IMR-90 (cell line): Measurements from ENCODE around the gene LEKR1. TPM values are rescaled to one million over a fixed set of nuclear protein-coding genes. Genes with fewer than 3 reads are reported as not detected.

Source experiments
- ATAC-seq: fragments of 200-7000 bp; cut with Tn5 transposase; 2 replicates; pipeline ENCODE4 v1.9.1; 2020; ENCODE audit warnings: low read depth, mild to moderate bottlenecking, moderate library complexity
- BruUV-seq: library from RNA; stranded (reverse); fragments of 400-500 nt; replicated peaks from 2 replicates; lab custom pipeline; 2021; lab: Mats Ljungman, UMichigan
- CTCF ChIA-PET: fragments of 300-600 bp; formaldehyde crosslinking; extraction: SDS; loops from one replicate; lab custom pipeline; 2021; ENCODE audit warnings: antibody characterized with exemption; lab: Yijun Ruan, JAX
- POLR2A ChIA-PET: fragments of 300-600 bp; sonication (Branson Sonifier 250); formaldehyde crosslinking; loops from one replicate; lab custom pipeline; 2022; ENCODE audit warnings: antibody characterized with exemption; ENCODE audit not compliant: unreplicated experiment; lab: Charles Lee
- DNase-seq: peaks from one replicate; pipeline ENCODE4 v3.0.0; 2013
- H2AFZ ChIP-seq: replicated peaks from 2 replicates; pipeline ENCODE3; 2013; ENCODE audit warnings: low read length, mild to moderate bottlenecking; ENCODE audit not compliant: poor library complexity
- H2AK5ac ChIP-seq: 2 replicates; pipeline ENCODE4 v1.6.1; 2013; ENCODE audit warnings: low read depth, low read length, inconsistent platforms
- H2AK9ac ChIP-seq: replicated peaks from 2 replicates; pipeline ENCODE3; 2013; ENCODE audit warnings: mild to moderate bottlenecking, low read depth, low read length, moderate library complexity; ENCODE audit not compliant: poor library complexity
- H2BK120ac ChIP-seq: 2 replicates; pipeline ENCODE4 v1.6.1; 2013; ENCODE audit warnings: low read depth, low read length, inconsistent platforms
- H2BK15ac ChIP-seq: 3 replicates; pipeline ENCODE4 v1.6.1; 2013; ENCODE audit warnings: low read depth, low read length, inconsistent platforms
- H2BK20ac ChIP-seq: 2 replicates; pipeline ENCODE4 v1.6.1; 2013; ENCODE audit warnings: low read depth, mild to moderate bottlenecking, inconsistent platforms, low read length, moderate library complexity
- H2BK5ac ChIP-seq: 2 replicates; pipeline ENCODE4 v1.6.1; 2013; ENCODE audit warnings: mild to moderate bottlenecking, low read depth, low read length, inconsistent platforms; ENCODE audit not compliant: poor library complexity, severe bottlenecking
- H3K14ac ChIP-seq: replicated peaks from 2 replicates; pipeline ENCODE4 v1.6.1; 2013; ENCODE audit warnings: low read depth, low read length, inconsistent platforms
- H3K18ac ChIP-seq: 2 replicates; pipeline ENCODE4 v1.6.1; 2013; ENCODE audit warnings: low read depth, low read length, control low read depth
- H3K23ac ChIP-seq: 2 replicates; pipeline ENCODE4 v1.6.1; 2013; ENCODE audit warnings: low read depth, low read length, inconsistent platforms
- H3K27ac ChIP-seq: 2 replicates; pipeline ENCODE4 v1.5.1; 2013; ENCODE audit warnings: mild to moderate bottlenecking, control low read depth, low read length; ENCODE audit not compliant: insufficient read depth
- H3K27me3 ChIP-seq: 2 replicates; pipeline ENCODE4 v1.6.1; 2013; ENCODE audit warnings: low read length; ENCODE audit not compliant: control insufficient read depth, insufficient read depth
- H3K36me3 ChIP-seq: 2 replicates; pipeline ENCODE4 v1.6.1; 2013; ENCODE audit warnings: low read length, mixed read lengths; ENCODE audit not compliant: control insufficient read depth, insufficient read depth
- H3K4ac ChIP-seq: 2 replicates; pipeline ENCODE4 v1.6.1; 2013; ENCODE audit warnings: low read depth, low read length, inconsistent platforms
- H3K4me1 ChIP-seq: 2 replicates; pipeline ENCODE4 v1.6.1; 2013; ENCODE audit warnings: low read length, mixed read lengths; ENCODE audit not compliant: control insufficient read depth, insufficient read depth
- H3K4me2 ChIP-seq: 2 replicates; pipeline ENCODE4 v1.6.1; 2013; ENCODE audit warnings: low read depth, mild to moderate bottlenecking, control low read depth, low read length, moderate library complexity
- H3K4me3 ChIP-seq: 2 replicates; pipeline ENCODE4 v1.5.1; 2013; ENCODE audit warnings: low read depth, mild to moderate bottlenecking, control low read depth, low read length, moderate library complexity; ENCODE audit not compliant: insufficient read depth
- H3K56ac ChIP-seq: 2 replicates; pipeline ENCODE4 v1.6.1; 2013; ENCODE audit warnings: low read length, inconsistent platforms; ENCODE audit not compliant: insufficient read depth; ENCODE audit errors: extremely low read depth
- H3K79me1 ChIP-seq, 2 experiments: 2 replicates each; pipeline ENCODE4 v1.6.1; 2013; ENCODE audit warnings: low read length in 2 of 2, inconsistent platforms in 1 of 2, low read depth in 1 of 2
- H3K9ac ChIP-seq: 2 replicates; pipeline ENCODE4 v1.6.1; 2013; ENCODE audit warnings: low read depth, low read length, control low read depth
- H3K9me1 ChIP-seq: 2 replicates; pipeline ENCODE4 v1.6.1; 2013; ENCODE audit warnings: low read length, inconsistent platforms; ENCODE audit not compliant: insufficient read depth
- H3K9me3 ChIP-seq: 2 replicates; pipeline ENCODE4 v1.6.1; 2013; ENCODE audit warnings: low read length; ENCODE audit not compliant: control insufficient read depth, insufficient read depth
- H4K20me1 ChIP-seq: 2 replicates; pipeline ENCODE4 v1.6.1; 2013; ENCODE audit warnings: low read length, inconsistent platforms; ENCODE audit not compliant: insufficient read depth
- H4K5ac ChIP-seq: 2 replicates; pipeline ENCODE4 v1.6.1; 2013; ENCODE audit warnings: mild to moderate bottlenecking, low read depth, low read length, control low read depth
- H4K8ac ChIP-seq, 2 experiments: 2 replicates each; pipeline ENCODE4 v1.6.1; 2013; ENCODE audit warnings: low read depth in 2 of 2, low read length in 2 of 2, control low read depth in 1 of 2, inconsistent platforms in 1 of 2
- H4K91ac ChIP-seq: 2 replicates; pipeline ENCODE4 v1.6.1; 2013; ENCODE audit warnings: low read depth, low read length, inconsistent platforms; ENCODE audit not compliant: insufficient read depth
- CEBPB ChIP-seq: IDR thresholded peaks from 2 replicates; pipeline ENCODE4 v1.6.1; 2012; ENCODE audit warnings: low read depth, low read length, improper control_type of control experiment
- CHD1 ChIP-seq: IDR thresholded peaks from 2 replicates; pipeline ENCODE4 v1.6.1; 2012; ENCODE audit warnings: low read depth, low read length, improper control_type of control experiment
- ELK1 ChIP-seq: fragments of 150-350 bp; IDR thresholded peaks from 2 replicates; pipeline ENCODE4 v1.6.1; 2016; ENCODE audit warnings: low read depth, mild to moderate bottlenecking, low read length, moderate library complexity, borderline replicate concordance
- FOS ChIP-seq: fragments of 150-350 bp; IDR thresholded peaks from 2 replicates; pipeline ENCODE4 v1.6.1; 2016; ENCODE audit warnings: low read depth, low read length
- MAFK ChIP-seq: IDR thresholded peaks from 2 replicates; pipeline ENCODE4 v1.6.1; 2012; ENCODE audit warnings: low read depth, low read length, improper control_type of control experiment
- MAZ ChIP-seq: IDR thresholded peaks from 2 replicates; pipeline ENCODE4 v1.6.1; 2012; ENCODE audit warnings: low read depth, mild to moderate bottlenecking, low read length, improper control_type of control experiment, moderate library complexity, borderline replicate concordance
- MXI1 ChIP-seq: IDR thresholded peaks from 2 replicates; pipeline ENCODE4 v1.6.1; 2012; ENCODE audit warnings: low read depth, mild to moderate bottlenecking, low read length, moderate library complexity, borderline replicate concordance
- NFE2L2 ChIP-seq: fragments of 150-350 bp; IDR thresholded peaks from 2 replicates; pipeline ENCODE4 v1.6.1; 2016; ENCODE audit warnings: low read depth, mild to moderate bottlenecking, low read length
- POLR2A ChIP-seq: IDR thresholded peaks from 2 replicates; pipeline ENCODE4 v1.6.1; 2012; ENCODE audit warnings: mild to moderate bottlenecking, low read depth, low read length
- RAD21 ChIP-seq: IDR thresholded peaks from 2 replicates; pipeline ENCODE4 v1.6.1; 2012; ENCODE audit warnings: low read length, improper control_type of control experiment
- RCOR1 ChIP-seq: IDR thresholded peaks from 2 replicates; pipeline ENCODE4 v1.6.1; 2012; ENCODE audit warnings: mild to moderate bottlenecking, low read length, improper control_type of control experiment; ENCODE audit not compliant: insufficient replicate concordance
- RFX5 ChIP-seq: IDR thresholded peaks from 2 replicates; pipeline ENCODE4 v1.8.0; 2012; ENCODE audit warnings: low read depth, mild to moderate bottlenecking, low read length, moderate library complexity
- SMC3 ChIP-seq: fragments of 150-350 bp; IDR thresholded peaks from 2 replicates; pipeline ENCODE4 v1.6.1; 2016; ENCODE audit warnings: low read depth, mild to moderate bottlenecking, antibody characterized with exemption, low read length, moderate library complexity
- WGBS, 2 experiments: methylation state at CpG; one replicate each; pipeline versions ENCODE4 v1.1.5 to v1.1.7; 2013; ENCODE audit warnings: missing lambda C conversion rate in 2 of 2; ENCODE audit not compliant: insufficient read length in 1 of 2; ENCODE audit errors: extremely low coverage in 2 of 2; 5-methylcytosine and 5-hydroxymethylcytosine counted together
- dilution Hi-C: fragments of 300-500 bp; cut with HindIII; formaldehyde crosslinking; loops from one replicate; pipeline ENCODE4 v1.14.3; 2018; ENCODE audit warnings: low sequenced_read_pairs; ENCODE audit not compliant: unreplicated experiment
- in situ Hi-C: fragments of 300-500 bp; cut with MboI; formaldehyde crosslinking; loops from 3 replicates; pipeline ENCODE4 v1.14.3; 2019; ENCODE audit warnings: low sequenced_read_pairs, inconsistent platforms, mixed read lengths
- intact Hi-C: fragments of 100-400 bp; cut with micrococcal nuclease; formaldehyde crosslinking; loops from 2 replicates; pipeline ENCODE4 v1.10.0; 2022
- polyA plus RNA-seq, 3 experiments: library from polyadenylated mRNA; depleted of rRNA; stranded (reverse); fragments of >200 nt; gene quantifications; 2 replicates each; pipeline ENCODE4 v1.2.3, GENCODE V29; 2012; ENCODE audit warnings: low replicate concordance in 1 of 3
- total RNA-seq: library from RNA; depleted of rRNA; stranded (reverse); fragments of >200 nt; gene quantifications from 2 replicates; pipeline ENCODE4 v1.2.3, GENCODE V29; 2012
- TF ChIP-seq, protein P1 (sequence below): conservative IDR thresholded peaks from 2 replicates; pipeline ENCODE4 v1.5.1; 2012; ENCODE audit warnings: mild to moderate bottlenecking, low read depth, low read length, improper control_type of control experiment
- TF ChIP-seq, protein P2 (sequence below): fragments of 150-350 bp; IDR thresholded peaks from 2 replicates; pipeline ENCODE4 v1.6.1; 2017; ENCODE audit warnings: mild to moderate bottlenecking, antibody characterized with exemption, low read length, low read depth

LEKR1 gene
- total and polyA plus RNA-seq, 2 of the 4 experiments (the other 2 are of a cell fraction), result 0.19 to 0.36 TPM

GRCh38 chr3:157070678-157070999 lies 244.5 kb downstream of the LEKR1 start:
- Histone ChIP-seq H2AK9ac (no peak overlapping the region), H4K8ac (0 out of 4 replicates have a peak overlapping the region, but pooled peaks of 1 of the 2 experiments have one; percentile 10), H2AFZ (peak overlapping the region; percentile 17), H3K36me3 (no peaks in the 10 kb centered on the region), H3K18ac (no peak overlapping the region), H3K4me3 (no peak overlapping the region), H3K9me1 (0 out of 2 replicates have a peak, but pooled peaks cover 16% of the 10 kb centered on the region), H3K27ac (no peak overlapping the region), H3K14ac (peak overlapping the region; percentile 39; the same call in 1 of the 2 replicates), H2AK5ac (no peak overlapping the region), H3K4me2 (no peak overlapping the region), H2BK20ac (no peak overlapping the region), H3K23ac (no peak overlapping the region), H3K4me1 (peaks cover 12% of the 10 kb centered on the region), H3K27me3 (no peaks in the 10 kb centered on the region), H2BK120ac (no peak overlapping the region), H3K9ac (no peak overlapping the region), H4K91ac (no peak overlapping the region), H3K56ac (no peak overlapping the region), H4K20me1 (no peaks in the 10 kb centered on the region), H3K4ac (no peak overlapping the region; the same call in 1 of the 2 replicates), H2BK5ac (no peak overlapping the region), H3K9me3 (no peaks in the 10 kb centered on the region), H4K5ac (no peak overlapping the region), H3K79me1 (no peaks in the 10 kb centered on the region), H2BK15ac (no peak overlapping the region)
- dilution Hi-C loops, result no loop called here
- WGBS, 2 experiments, result no CpG with 5 or more reads among the region's 2 CpGs
- in situ Hi-C loops, result no loop called here
- no TSS peak for BruUV-seq
- ATAC-seq, result 0 out of 2 replicates have a peak, but pooled peaks have one; percentile 22
- peak; percentile 22 for DNase-seq
- intact Hi-C loops, result no loop called here
- ChIA-PET CTCF (no interaction called here), POLR2A (no interaction called here)
- TF ChIP-seq ELK1 (no peak), NFE2L2 (no peak), FOS (no peak), CEBPB (no peak), MAFK (no peak), RCOR1 (no peak), RFX5 (no peak), MAZ (no peak), POLR2A (no peak), CHD1 (no peak), RAD21 (no peak), MXI1 (no peak), SMC3 (no peak)
- TF ChIP-seq, protein P1, sequence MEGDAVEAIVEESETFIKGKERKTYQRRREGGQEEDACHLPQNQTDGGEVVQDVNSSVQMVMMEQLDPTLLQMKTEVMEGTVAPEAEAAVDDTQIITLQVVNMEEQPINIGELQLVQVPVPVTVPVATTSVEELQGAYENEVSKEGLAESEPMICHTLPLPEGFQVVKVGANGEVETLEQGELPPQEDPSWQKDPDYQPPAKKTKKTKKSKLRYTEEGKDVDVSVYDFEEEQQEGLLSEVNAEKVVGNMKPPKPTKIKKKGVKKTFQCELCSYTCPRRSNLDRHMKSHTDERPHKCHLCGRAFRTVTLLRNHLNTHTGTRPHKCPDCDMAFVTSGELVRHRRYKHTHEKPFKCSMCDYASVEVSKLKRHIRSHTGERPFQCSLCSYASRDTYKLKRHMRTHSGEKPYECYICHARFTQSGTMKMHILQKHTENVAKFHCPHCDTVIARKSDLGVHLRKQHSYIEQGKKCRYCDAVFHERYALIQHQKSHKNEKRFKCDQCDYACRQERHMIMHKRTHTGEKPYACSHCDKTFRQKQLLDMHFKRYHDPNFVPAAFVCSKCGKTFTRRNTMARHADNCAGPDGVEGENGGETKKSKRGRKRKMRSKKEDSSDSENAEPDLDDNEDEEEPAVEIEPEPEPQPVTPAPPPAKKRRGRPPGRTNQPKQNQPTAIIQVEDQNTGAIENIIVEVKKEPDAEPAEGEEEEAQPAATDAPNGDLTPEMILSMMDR, result no peak
- TF ChIP-seq, protein P2, sequence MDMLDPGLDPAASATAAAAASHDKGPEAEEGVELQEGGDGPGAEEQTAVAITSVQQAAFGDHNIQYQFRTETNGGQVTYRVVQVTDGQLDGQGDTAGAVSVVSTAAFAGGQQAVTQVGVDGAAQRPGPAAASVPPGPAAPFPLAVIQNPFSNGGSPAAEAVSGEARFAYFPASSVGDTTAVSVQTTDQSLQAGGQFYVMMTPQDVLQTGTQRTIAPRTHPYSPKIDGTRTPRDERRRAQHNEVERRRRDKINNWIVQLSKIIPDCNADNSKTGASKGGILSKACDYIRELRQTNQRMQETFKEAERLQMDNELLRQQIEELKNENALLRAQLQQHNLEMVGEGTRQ, result no peak
